ENCODE data around the gene CD200R1.

The CD200R1 gene

DNA sequence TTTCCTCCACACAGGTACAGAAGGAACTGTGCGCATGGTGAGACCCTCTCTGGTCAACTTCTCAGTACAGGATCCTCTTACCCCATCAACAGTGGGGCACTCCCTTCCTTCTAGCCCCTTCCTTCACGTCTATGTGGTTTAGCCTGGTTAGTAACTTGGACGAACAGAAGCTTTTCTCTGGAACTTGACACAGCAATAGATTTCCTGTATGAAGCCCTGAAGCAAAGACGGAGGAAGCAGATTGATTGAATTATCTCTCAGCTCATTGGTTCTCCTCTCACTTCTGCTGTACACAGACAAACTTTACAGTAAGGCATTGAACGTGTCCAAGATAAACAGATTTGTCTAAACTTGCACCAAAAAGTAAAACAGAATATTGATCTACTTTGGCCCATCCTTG, at the start of gene CD200R1:
CD200R1 (minus strand) TSS at position 210 of the 400 bp plus-strand sequence. CDS start 246 bp downstream, outside the sequence.
- DNase-seq (ENCODE audit: low read depth in 2 of 2), result no peak

GRCh38 chr3:113021471-113021870, 46.6 kb upstream of the CD200R1 start:
- DNase-seq (ENCODE audit: low read depth in 2 of 2), result no peak

DNA sequence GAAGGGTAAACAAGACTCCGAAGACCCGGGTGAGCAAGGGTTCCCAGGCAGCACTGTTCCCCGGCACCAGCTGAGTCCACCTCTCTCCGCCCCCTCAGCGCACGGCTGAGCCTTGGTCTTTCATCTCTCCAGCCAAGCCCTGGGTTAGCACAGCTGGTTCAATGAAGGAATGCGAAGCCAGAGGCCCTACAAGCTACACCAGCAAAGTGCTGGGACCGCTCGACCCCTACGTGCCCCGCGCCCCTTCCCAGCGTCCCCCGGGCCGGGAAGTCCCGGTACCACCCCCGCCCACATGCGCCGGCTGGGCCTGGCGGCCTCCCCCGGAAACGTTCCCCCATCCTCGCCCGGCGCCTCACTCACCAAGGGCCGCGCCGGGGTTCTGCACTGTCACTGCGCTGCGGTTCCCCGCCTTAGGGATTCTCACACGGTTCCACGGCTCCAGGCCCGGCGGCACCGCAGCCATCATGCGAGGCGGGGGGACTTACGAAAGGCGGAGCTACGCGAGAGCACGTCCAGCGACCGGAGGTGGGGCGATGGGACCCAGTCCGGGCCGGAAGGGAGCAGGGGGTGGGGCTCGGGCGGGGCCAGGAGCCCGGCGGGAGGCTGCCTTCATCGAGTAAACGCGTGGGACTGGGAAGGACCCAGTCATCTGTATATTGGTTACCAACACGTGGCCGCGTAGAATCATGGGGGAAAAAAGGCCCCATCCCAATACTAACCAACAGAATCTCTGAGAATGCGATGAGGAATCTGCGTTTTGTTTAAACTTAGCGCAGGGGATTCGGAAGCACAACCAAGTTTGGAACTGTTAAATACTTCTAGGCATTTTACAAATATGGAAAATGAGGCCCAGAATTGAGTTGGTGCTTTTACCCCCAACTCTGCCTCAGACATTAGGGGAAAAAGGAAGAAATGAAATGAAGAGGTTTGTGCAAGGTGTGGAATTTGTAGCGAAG, 44.6 kb upstream of the CD200R1 start:
- peak; percentile 85 to 87 for DNase-seq (ENCODE audit: low read depth in 2 of 2)

- no peak for DNase-seq (ENCODE audit: low read depth in 2 of 2)
These were observed 43.8 kb upstream of the CD200R1 start for GRCh38 chr3:113018536-113019181.

GRCh38 chr3:113013593-113013992, 38.7 kb upstream of the CD200R1 start:
- DNase-seq (ENCODE audit: low read depth in 2 of 2), result no peak

DNA sequence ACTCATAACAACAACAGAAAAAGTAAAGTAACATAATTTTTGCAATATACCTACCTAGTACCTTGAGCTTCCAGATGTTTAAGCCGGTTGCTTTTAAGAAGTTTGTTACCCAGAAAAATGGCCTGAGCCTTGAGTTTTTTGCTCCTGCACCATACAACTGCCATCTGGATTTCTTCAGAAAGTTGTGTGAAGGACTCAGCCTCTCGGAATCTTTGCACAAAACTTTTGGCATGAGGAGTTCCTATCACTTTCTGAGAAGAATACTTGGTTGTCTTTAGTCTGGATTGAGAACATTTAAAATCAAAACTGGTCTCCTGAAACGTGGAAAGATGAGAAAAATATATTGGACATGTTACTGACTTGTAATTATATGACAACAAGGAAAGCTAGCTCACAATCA, 33.2 kb upstream of the CD200R1 start:
- no peak for DNase-seq (ENCODE audit: low read depth in 2 of 2)

DNA sequence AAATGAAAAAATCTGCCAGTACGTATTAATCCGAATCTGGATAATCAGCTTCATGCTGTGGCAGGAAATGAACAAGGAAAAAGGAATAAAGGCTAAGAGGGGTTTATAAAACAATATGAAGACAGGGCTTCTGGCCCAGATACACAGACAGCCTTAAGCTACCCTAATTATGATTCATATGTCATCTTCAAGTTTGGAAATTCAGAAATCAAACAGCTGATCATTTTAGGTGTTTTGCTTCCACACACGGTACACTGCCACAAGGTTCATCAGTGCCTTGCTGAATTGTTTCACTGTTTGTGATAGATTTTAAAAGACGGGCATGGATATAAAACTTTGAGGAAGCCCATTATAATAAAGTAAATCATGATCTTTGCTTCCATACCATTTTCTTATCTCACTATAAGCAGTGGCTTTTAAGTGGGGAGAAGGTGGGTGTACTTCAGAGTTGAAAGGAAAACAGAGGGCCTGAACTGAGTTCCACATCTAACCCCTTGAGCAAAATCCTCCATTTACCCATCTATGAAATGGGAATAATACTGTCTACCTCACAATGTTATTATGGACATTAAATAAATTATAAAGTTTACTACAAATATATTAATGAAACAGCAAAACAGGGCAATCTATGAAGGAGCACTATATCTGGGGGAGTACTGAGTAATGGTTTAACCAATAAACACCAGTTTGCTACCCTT, 31.6 kb upstream of the CD200R1 start:
- no peak for DNase-seq (ENCODE audit: low read depth in 2 of 2)

GRCh38 chr3:113005611-113006010, 30.7 kb upstream of the CD200R1 start:
- DNase-seq (ENCODE audit: low read depth in 2 of 2), result peak in 1 of 2 donors; percentile 7

DNA sequence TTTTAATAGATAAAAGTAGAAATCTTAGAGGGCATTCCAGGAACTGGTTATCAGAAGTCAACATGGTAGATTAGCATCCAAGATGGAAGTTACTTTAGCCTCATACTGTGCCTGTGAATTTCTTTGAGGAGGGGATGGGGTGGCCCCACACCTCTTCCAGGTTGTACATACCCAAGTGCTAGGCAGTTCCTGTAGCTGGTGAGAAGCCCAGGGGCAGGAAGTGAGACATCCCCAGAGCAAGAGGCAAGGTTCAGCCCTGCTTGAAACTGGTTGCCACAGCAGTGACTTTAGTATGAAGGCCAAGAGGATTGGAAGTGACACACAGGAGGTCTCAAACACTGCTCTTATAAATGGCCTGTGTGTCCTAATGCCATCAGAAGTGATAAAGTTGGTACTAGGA, 27.8 kb upstream of the CD200R1 start:
- DNase-seq (ENCODE audit: low read depth in 2 of 2), result peak; percentile 36 to 38

- no peak for DNase-seq (ENCODE audit: low read depth in 2 of 2)
These were observed 27.1 kb upstream of the CD200R1 start for GRCh38 chr3:113002037-113002436.

DNA sequence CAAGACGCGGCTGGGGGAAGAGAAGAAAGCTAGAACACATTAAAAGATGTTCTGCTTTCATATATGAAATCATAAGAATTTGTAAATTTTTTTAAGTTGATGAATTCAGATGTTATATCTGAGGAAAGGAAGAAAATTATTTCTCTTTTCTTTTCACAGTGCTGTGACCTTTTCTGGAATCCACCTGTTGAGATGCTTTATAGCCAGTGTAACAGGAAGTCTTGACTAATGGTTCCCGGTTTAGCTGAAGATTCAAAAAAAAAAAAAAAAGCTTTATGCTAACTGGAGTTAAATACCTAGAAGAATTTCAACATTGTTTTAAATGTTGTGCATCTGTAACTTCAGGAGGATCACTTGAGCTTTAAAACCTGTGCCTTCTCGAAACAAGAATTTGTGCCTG, 25.8 kb upstream of the CD200R1 start:
- DNase-seq (ENCODE audit: low read depth in 2 of 2), result no peak

- DNase-seq (ENCODE audit: low read depth in 2 of 2), result no peak
These were observed 20.9 kb upstream of the CD200R1 start for GRCh38 chr3:112995800-112996199.

GRCh38 chr3:112990672-112991602, 16.0 kb upstream of the CD200R1 start, which contains the start of gene GTPBP8:
Gene GTPBP8, plus strand, starts transcription at chr3:112990984. Its CDS starts 16 bp downstream, at chr3:112991000.
- peak; percentile 77 to 82 for DNase-seq (ENCODE audit: low read depth in 2 of 2)

DNA sequence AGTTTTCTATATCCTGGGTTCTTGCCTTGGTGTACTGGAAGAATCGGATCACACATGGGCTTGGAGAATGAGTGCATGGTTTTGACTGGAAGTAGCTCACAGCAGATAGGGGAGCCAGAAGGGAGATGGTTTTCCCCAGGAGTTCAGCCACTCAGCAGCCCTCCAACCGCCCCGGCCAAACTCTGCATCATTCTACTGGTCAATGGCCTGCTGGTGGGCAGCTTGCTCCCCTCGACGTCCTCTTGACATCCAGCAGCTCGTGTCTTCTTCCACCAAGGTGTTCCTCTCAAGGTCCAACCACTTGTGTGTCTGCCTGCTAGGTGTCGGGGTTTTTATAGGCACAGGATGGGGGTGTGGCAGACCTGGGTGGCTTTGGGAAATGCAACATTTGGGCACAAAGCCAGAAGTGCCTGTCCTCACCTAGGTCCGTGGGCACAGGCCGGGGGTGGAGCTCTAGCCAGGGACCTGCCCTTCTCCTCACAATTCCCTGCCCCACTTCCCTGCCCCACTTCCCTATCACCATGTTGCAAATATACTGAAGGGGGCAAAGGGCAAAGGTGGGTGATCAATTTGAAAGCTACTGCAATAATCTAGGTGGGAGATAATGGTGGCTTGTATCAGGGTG, 12.9 kb upstream of the CD200R1 start:
- no peak for DNase-seq (ENCODE audit: low read depth in 2 of 2)

DNA sequence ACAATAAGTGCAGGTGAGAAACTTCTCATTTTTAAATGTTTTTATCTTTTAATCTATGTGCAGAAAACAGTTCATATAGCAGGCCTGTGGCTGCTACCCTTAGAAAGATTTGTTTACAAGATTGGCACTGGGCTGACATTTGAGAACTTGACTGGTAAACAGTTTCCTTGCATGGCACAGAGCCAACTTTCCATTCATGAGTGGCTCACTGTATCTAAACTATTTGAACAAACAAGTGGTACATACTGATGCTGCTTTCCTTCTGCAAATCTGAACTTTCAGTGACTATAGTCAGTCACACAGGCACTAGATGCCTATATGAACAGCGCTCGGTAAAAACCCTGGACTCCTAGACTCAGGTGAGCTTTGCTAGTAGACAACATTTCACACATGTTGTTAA, 9.6 kb upstream of the CD200R1 start:
- no peak for DNase-seq (ENCODE audit: low read depth in 2 of 2)

- no peak for DNase-seq (ENCODE audit: low read depth in 2 of 2)
These were observed 7.8 kb upstream of the CD200R1 start for GRCh38 chr3:112982710-112983109.

DNA sequence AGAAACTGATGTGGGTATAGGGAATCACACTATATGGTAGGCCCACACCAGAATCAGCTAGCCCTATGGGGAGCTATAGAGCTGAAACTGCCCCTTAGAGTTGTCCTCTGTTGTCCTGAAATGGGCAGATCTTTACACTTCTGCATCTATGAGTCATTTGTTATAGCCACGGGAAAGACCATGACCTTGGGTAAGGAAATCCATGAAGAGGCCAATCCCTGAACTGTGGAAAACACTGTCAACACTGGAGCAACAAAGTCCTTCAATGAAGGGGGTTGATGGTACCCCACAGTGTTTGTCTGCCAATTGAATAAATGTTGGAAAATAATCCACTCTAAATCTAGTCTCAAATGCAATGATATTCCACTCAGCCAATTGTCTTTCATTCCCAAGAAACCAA, 5.2 kb upstream of the CD200R1 start:
- DNase-seq (ENCODE audit: low read depth in 2 of 2), result no peak

DNA sequence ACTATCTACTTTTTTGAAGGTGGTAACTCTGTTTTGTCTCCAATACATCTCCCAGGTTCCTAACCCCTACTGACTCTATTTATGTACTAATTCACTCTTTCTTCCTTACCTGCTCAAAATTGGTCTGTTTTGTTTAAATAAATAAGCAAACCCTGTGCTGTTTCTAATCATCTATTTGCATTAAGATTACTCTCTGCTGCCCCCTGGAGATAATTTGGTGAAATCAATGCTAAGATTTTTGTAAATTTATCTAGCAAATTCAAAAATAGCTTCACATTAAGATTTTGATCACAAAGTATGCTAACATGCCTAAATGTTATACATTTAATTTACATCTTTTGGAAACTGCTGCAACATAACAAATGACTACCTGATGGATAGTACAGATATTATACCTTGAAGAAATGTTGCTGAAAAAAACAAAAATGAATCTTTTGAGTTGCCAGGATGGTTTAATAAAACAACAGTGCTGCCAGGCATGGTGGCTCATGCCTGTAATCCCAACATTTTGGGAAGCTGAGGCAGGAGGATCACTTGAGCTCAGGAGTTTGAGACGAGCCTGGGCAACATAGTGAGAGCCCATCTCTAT, 4.4 kb upstream of the CD200R1 start:
- no peak for DNase-seq (ENCODE audit: low read depth in 2 of 2)

DNA sequence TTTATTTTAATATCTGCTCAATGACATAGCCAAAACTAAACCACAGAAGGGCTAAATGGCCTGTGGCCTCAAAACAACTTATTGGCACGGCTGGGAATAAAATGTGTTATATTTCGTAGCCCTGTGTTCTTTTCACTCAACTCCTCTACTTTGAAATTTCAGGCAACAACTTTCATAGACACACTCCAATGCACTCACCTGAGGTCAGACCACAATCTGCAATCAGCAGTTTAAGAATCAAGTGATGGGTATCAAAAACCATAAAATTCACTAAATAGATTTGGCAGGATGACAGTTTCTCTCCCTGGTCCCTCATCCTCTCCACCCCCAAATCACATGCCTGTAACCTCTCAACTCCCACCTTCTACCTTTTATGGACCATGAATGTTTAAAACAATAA, 2.0 kb upstream of the CD200R1 start:
- no peak for DNase-seq (ENCODE audit: low read depth in 2 of 2)

DNA sequence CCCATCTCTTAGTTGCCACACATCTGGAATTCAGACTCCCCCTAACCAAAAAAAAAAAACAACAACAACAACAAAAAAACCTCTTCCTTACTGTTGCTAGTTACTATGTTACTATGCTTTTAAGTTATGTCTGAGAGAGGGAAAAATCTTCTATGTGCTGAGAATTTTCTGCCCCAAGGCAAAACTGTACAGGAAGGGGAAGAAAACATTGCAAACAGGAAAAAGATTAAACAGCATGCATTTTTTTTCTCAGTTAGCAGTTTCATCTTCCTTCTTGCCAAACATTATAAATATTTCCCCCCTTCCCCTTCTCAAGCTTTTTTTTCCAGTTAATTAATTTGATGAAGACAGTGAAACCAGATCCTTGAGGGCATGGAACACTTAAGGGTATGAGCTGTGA, 1.1 kb upstream of the CD200R1 start:
- no peak for DNase-seq (ENCODE audit: low read depth in 2 of 2)

All from stimulated activated CD4-positive, alpha-beta T cell treated with anti-CD3 and anti-CD28 coated beads, Interleukin-15, amount 100 ng/mL, for 48 hours (primary cell).